GM12874 (cell line): ENCODE results near the gene VPS37C.

Source experiments
- CTCF ChIP-seq: IDR thresholded peaks from 2 replicates; pipeline ENCODE4 v1.5.1; 2011; ENCODE audit warnings: low read depth, mild to moderate bottlenecking, control low read depth, low read length, moderate library complexity; ENCODE audit not compliant: insufficient read depth

VPS37C gene

DNA sequence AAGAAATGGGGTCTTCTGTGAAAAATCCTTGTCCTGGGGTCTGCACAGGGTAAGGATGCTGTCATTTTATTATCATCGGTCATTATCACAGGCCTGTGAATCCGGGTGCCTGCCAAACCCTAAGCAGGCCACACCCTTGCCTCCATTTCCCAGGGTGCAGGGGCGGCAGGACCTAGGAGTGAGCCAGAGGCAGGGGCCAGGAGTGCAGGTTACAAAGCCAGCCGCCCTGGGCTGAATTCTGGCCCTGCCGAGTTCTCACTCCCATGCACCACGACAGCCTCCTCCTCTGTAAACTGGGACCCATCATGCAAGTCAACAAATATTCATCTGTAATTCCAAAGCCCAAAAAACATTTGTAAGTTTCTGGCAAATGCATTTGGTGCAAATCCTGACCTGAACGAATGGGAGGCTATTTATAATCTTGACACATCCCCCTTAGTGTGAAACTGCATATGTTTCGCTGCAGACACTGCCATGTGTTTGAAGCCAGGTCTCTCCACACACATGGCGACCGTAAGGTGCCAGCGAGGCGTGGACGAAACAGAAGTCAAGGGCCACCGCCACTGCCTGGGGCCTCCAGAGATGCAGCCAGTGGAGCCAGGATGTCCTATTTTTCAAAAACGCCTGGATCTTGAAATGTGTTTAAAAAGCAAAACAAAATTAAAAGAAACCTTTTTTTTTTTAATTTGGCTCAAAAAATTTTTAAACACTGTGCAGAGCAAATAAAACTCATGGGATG is 52.2 kb downstream of the VPS37C start:
- TF ChIP-seq CTCF: no peak

- TF ChIP-seq CTCF: no peak
These were observed 53.3 kb downstream of the VPS37C start for GRCh38 chr11:61107888-61108287.

GRCh38 chr11:61106894-61107470 is 54.2 kb downstream of the VPS37C start:
- TF ChIP-seq CTCF: no peak

GRCh38 chr11:61106296-61106695 is 54.9 kb downstream of the VPS37C start:
- TF ChIP-seq CTCF: no peak

DNA sequence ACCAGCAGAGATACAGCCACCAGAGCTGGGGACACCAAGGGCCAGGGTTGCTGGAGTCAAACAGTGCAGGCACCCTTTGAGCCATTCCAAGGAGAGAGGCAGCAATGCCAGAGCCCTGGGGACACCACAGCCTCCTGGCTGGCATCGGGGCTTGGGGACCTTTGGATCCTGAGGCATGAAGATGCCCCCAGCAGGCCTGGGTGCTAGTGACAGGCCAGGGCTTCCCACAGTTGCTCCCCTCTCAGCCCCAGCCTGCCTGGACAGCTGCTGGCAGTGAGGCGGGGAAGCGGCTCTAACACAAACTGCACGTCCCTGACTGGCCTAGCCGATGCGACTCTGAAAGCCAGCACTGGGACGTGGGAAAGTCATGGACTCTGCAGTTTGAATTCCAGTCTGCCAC is 56.3 kb downstream of the VPS37C start:
- TF ChIP-seq CTCF: no peak

GRCh38 chr11:61103851-61104423 is 57.3 kb downstream of the VPS37C start:
- TF ChIP-seq CTCF: no peak

DNA sequence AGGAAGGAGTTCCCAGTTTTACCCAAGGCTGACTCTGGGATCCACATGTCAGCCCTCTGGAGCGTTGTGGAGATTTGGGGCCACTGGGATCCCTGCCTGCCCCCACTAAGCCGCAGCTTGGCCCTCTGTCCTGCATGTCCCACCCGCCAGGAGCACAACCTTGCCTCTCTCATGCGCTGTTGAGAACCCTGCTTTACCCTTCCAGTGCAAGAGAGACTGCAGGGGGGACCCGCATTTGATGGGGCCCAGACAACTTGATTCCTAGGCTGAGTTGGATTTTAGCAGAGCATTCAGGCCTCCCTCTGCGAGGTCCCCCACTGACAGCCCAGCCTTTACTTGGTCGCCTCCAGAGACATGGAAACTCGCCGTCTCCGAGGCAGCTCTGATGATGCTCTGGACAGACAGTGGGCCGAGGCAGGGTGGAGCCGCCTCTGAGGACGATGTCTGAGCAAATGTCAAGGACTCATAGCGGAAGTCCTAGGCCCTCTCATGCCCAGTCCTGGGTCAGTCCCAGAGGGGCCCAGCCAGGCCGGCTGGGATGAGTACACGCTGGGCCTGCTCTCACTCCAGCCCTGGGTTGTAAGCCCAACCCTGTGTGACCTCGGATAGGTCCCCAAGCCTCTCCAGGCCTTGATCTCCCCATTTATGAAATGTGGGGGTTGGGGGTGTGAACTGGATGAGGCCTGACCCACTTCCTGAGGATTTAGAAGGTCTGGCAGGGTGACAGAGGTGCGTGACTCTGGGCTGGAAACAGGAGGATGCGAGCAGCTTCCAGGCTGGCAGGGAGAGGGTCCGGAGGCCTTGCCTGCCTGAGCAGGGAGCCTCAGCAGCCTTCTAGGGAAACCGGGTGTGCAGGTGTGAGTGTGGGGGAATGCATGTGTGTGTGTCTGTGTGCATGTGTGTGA is 58.3 kb downstream of the VPS37C start:
- TF ChIP-seq CTCF: no peak
